GM18868 (cell line): ENCODE data around the gene GCLM.
"Not testable (repeated sequence)": the region's sequence is repeated elsewhere in the genome, so short reads cannot be mapped to it uniquely, and the experiment has no call there.

Experiments
- ATAC-seq: cut with Tn5 transposase; IDR thresholded peaks from one replicate; pipeline ENCODE4 v1.9.1; 2021; ENCODE audit warnings: mild to moderate bottlenecking, moderate library complexity; ENCODE audit not compliant: unreplicated experiment

Gene GCLM

GRCh38 chr1:93899543-93900207 is 9.6 kb downstream of the GCLM start:
- ATAC-seq: no peak

DNA sequence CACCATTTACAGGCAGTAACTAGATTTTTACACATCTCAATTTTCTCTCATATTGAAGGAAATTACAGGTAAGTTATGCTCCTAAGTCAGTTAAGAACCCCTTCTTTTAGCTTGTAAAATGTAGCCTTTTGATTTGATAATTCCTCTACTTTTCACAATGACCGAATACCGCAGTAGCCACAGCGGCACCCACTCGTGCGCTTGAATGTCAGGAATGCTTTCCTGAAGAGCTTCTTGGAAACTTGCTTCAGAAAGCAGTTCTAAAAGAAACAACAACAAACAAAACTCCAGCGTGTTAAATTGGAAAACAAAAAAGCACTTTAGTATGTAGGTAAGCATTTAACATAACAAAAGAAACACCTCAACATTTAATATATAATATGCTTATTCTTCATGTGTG is 20.3 kb downstream of the GCLM start:
- no peak for ATAC-seq

- ATAC-seq: no peak
Measured at GRCh38 chr1:93882269-93882668, 27.0 kb downstream of the GCLM start.

DNA sequence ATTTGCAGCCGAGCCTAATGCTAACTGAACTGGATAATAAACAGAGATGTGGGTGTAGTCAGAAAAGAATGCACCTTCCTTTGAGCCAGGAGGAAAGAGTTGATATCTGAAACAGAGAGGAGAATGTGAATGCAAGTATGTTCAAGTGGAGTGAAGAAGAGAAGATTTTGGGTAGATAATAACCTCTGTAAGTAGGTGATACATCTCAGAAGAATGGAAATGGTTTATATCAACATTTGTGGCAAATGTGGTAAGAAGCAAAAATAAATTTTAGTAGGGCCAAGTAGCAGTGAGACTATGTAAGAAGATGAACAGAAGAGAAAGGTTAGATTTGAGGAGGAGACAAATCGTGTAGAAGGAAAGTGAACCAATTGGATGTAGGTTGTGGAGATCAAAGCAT is 28.5 kb downstream of the GCLM start:
- no peak for ATAC-seq

DNA sequence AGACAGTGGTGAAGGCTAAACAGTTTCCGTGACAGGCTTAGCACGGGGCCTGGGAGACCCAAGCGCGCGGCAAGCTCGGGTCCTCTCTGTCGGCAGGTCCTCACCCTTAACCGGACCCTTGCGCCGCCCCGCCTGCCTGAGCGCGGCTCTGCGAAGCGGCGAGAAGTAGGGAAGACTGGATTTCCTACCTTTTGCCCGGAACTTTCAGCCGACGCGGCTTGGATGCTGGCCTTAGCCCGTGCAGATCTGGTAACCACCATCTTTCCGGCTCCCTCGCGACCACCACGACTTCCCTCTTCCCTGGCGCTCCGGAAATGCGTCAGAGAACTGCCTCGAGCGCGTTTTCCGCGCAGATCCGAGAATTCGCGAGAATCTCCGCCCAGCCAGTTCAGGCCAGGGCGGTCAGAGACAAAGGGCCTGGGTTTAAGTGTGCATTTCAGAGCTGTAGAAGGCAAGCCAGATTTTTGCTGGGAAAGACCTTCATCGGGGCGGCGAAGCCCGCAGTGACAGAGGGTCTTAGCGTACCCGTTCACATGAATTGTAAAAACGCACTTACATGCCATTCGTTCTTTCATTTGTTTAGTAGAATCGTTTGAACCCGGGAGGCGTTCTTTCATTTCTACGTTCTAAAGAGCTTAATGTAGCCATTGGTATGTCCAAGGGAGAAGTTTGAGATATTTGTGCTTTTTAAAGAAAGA is 30.2 kb downstream of the GCLM start, which contains the start of gene DNTTIP2:
TSS of gene DNTTIP2 (minus strand) at position 318 of the 698 bp plus-strand sequence. CDS start at position 260, 58 bp downstream.
- ATAC-seq: peak; percentile 97

GRCh38 chr1:93878501-93878888 is 30.7 kb downstream of the GCLM start:
- peak; percentile 66 for ATAC-seq

DNA sequence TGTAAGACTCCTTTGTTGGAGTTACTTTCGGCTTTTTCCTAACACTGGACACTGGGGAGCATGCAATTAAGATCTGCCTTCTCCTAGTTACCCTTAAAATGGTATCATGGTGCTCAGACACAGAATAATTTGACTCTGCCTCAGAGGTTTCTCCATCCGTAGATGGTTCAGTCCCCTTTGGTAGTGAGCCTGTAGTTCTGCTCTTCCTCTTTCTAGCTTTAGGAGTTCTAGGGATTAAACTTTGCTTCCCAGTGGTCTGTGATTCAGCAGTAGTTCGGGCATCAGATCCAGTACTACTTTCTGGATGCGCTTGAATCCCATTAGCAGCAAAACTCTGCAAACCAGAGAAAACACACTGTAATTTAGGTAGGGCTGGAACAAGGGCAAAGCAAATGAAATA is 31.7 kb downstream of the GCLM start:
- ATAC-seq: no peak

DNA sequence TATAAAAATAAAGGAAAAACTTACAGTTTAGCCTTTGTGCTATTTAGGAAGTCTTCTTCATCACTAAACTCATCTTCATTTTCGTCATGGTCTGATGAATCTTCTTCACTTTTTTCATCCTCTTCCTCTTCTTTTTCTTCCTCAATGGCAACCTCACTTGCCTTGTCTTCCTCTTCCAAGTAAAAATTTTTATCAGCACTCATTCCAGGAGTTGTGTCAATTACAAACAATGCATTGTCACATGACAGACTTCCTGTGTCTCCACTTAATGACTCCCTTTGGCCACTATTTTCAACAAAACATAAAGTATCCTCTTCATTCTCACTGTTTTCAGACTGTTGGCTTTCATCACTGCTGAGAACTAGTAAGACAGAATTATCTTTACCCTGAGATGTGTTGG is 33.0 kb downstream of the GCLM start:
- no peak for ATAC-seq

DNA sequence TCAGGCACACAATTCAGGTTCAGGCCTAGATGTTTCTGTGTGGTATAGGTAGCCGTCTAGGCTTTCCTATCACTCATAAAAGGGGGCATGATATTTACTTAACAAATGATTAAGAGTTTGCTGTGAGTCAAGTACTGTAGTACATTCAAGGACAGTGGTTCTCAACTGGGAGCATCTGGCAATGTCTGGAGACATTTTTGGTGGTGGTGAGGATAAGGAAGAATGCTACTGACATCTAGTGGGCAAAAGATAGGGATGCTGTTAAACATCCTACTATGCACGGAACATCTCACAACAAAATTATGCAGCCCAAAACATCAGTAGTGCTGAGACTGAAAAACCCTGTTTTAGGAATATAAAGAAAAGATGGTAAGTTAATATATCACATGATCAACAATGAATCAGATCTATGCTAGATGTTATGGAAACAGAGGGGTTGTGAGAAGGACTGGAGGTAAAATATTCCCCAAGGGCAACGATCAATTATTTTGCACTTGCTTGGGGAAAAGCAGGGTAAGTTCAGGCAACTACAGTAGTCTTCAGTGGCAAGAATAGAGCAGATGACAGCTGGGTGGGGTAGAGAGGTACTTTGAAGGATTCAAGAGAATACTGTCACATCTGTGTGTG is 35.1 kb downstream of the GCLM start:
- ATAC-seq: no peak

DNA sequence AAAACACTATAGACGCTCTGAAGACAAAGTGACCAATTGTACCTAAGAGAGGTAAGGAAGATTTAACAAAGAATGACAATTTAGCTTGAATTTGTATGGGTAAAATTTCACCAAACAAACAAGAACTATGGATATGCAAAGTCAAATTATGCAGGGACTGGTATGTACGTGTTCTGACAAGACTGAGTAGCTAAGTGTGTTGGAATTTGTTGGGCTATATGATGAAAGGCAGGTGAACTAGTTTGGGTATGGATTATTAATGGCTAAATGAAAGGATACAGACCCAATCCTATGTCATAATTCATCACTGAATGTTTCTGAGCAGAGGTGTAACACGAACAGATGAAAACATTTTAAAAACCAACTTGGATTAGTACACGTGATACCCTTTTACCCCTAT is 37.9 kb downstream of the GCLM start:
- no peak for ATAC-seq

DNA sequence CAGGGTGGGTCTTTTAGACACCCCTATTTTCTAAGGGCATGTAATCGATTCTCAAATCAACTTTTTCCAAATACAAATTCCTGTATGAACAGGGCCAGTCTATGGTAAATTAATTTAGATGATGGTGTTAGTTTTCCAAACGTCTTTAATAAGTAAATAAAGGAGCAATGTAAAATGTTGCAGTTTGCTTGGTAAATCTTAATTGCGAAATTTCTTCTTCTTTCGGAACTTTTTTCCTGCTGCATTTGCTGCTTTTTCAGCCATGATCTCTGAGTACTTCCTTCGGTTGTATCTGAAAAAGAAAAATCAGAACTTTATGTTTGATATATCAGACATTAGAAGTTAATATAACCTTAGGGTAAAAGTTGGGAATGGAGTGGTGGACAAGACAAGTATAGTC is 39.6 kb downstream of the GCLM start:
- no peak for ATAC-seq

- not testable (repeated sequence) for ATAC-seq
Measured at GRCh38 chr1:93868492-93868891, 40.7 kb downstream of the GCLM start.

DNA sequence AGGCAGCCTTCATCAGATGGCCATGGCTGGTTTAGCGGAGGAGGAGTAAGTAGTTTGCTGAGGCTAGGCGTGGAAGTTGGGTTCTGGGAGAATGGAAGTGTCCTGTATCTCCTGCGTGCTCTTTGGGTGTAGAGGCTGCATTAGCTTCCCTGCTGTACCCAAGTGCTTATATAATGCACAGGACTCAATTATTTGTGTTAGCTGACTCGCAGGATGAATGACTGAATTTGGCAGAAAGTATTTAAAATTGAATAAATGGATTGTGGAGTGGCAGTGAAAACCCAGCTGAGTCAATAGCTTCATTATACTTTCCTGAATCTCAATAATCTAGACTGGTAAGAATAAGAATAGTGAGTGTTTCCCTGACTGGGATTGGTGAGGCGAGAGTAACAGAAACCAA is 44.0 kb downstream of the GCLM start:
- ATAC-seq: no peak

GRCh38 chr1:93864175-93864574 is 45.1 kb downstream of the GCLM start:
- no peak for ATAC-seq

GRCh38 chr1:93857653-93858052 is 51.6 kb downstream of the GCLM start:
- ATAC-seq: not testable (repeated sequence)

DNA sequence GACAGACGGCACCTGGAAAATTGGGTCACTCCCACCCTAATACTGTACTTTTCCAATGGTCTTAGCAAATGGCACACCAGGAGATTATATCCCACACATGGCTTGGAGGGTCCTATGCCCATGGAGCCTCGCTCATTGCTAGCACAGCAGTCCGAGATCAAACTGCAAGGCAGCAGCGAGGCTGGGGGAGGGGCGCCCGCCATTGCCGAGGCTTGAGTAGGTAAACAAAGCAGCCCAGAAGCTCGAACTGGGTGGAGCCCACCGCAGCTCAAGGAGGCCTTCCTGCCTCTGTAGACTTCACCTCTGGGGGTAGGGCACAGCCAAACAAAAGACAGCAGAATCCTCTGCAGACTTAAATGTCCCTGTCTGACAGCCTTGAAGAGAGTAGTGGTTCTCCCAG is 53.2 kb downstream of the GCLM start:
- ATAC-seq: not testable (repeated sequence)

DNA sequence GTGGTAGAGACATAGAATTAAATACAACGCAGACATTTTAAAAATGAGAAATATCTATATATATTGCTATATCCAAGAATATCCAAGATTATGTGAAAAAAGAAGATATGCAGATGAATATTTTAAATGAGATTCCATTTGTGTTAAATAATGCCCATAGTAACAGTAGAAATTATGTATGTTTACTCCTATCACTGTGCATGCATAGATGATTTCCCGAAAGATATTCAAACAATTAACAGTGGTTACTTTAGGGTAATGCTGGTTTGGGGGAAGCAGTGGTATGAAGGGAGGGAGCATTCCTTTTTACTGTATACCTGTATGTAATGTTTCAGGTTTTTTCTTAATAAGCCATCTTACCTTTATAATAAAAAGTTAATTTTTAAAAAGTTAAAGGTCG is 55.3 kb downstream of the GCLM start:
- ATAC-seq: no peak

- ATAC-seq: no peak
Measured at GRCh38 chr1:93851878-93852277, 57.4 kb downstream of the GCLM start.

GRCh38 chr1:93851327-93851712 is 57.9 kb downstream of the GCLM start:
- ATAC-seq: no peak

GRCh38 chr1:93850687-93851326 is 58.4 kb downstream of the GCLM start:
- ATAC-seq: not testable (repeated sequence)

DNA sequence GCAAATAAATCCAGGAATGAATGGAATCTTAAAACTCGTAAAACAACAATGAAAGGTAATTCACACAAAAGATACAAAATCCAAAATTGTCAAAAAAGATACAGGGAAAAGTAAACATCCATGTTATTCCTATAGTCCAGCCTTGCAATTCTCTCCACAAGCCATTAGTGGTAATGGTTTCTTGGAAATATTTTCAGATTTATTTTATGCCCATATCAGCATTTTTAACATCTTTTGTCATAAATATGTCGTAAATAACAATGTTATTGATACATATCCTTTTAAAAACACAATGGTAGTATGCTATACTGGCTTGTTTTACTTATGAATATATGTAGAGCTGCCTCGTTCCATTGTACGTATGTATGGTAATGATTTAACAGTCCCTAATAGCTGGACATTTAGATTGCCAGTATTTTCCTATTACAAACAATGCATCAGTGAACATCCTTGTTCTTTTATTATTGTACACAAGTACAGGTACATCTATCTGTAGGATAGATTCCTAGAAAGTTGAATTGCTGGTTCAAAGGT is 60.8 kb downstream of the GCLM start:
- ATAC-seq: no peak
